ENCODE data around the gene SUSD3. TPM values are rescaled to one million over a fixed set of nuclear protein-coding genes. Genes with fewer than 3 reads are reported as not detected.

Gene SUSD3
- total and polyA plus RNA-seq, 2 of the 4 experiments (the other 2 are of a cell fraction) = 0.54 to 1.5 TPM

DNA sequence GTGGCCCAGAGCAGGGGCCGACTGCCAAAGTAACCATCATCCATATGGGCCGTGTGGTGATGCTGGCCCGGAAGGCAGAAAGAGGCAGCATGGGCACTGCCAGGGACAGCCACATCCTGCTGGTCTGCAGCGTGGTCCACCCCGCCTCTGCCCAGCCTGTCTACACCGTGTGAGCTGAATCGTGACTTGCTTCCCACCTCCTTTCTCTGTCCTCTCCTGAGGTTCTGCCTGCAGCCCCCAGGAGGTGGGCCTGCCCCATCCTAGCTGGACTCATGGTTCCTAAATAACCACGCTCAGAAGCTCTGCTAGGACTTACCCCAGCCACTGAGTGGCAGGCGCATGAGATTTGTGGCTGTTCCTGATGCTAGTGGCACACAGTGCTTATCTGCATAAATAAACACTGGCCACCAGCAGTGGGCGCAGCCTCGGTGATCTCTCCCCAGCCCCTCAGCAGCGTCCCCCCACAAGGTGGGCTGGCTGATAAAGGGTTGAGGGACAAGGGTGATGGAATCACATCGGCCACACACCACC is 22.6 kb upstream of the SUSD3 start:
- Histone ChIP-seq H3K9ac (ENCODE audit: low read depth, low read length) (no peak overlapping the region), H3K56ac (ENCODE audit: extremely low read depth, insufficient read depth, low read length) (no peak overlapping the region), H2BK120ac (ENCODE audit: low read depth, low read length) (no peak overlapping the region), H3K23ac (ENCODE audit: low read depth, low read length) (no peak overlapping the region), H3K27ac (ENCODE audit: insufficient read depth, low read length) (no peak overlapping the region), H3K27me3 (ENCODE audit: control insufficient read depth, insufficient read depth, low read length) (peaks cover 24% of the 10 kb centered on the region), H2BK5ac (ENCODE audit: low read depth, low read length, poor library complexity, severe bottlenecking) (no peak overlapping the region), H2AFZ (replicated peaks; ENCODE audit: low read length, poor library complexity) (peak overlapping the region; percentile 21), H3K18ac (ENCODE audit: low read depth, low read length) (no peak overlapping the region), H3K9me3 (ENCODE audit: control insufficient read depth, insufficient read depth, low read length) (peaks cover under 1% of the 10 kb centered on the region; the same call in 1 of the 2 replicates), H2AK9ac (replicated peaks; ENCODE audit: low read depth, low read length, poor library complexity) (no peak overlapping the region), H3K4me3 (ENCODE audit: insufficient read depth, low read depth, low read length) (no peak overlapping the region), H4K5ac (ENCODE audit: low read depth, low read length) (no peak overlapping the region), H3K14ac (replicated peaks; ENCODE audit: low read depth, low read length) (no peak overlapping the region), H3K9me1 (ENCODE audit: insufficient read depth, low read length) (no peaks in the 10 kb centered on the region), H3K36me3 (ENCODE audit: control insufficient read depth, insufficient read depth, low read length) (no peaks in the 10 kb centered on the region), H4K8ac (ENCODE audit: low read depth in 2 of 2, low read length in 2 of 2) (no peak overlapping the region), H2BK20ac (ENCODE audit: low read depth, low read length) (no peak overlapping the region), H3K79me1 (ENCODE audit: low read depth in 1 of 2, low read length in 2 of 2) (no peaks in the 10 kb centered on the region), H3K4me1 (ENCODE audit: control insufficient read depth, insufficient read depth, low read length) (no peaks in the 10 kb centered on the region), H2AK5ac (ENCODE audit: low read depth, low read length) (no peak overlapping the region), H4K20me1 (ENCODE audit: insufficient read depth, low read length) (no peaks in the 10 kb centered on the region), H3K4me2 (ENCODE audit: low read depth, low read length) (no peak overlapping the region), H2BK15ac (ENCODE audit: low read depth, low read length) (no peak overlapping the region), H3K4ac (ENCODE audit: low read depth, low read length) (no peak overlapping the region), H4K91ac (ENCODE audit: insufficient read depth, low read depth, low read length) (no peak overlapping the region)
- dilution Hi-C loops (cut with HindIII; ENCODE audit: low sequenced_read_pairs, unreplicated experiment) (no loop called here), intact Hi-C loops (cut with micrococcal nuclease) (no loop called here), in situ Hi-C loops (cut with MboI; ENCODE audit: low sequenced_read_pairs) (no loop called here)
- POLR2A ChIA-PET (ENCODE audit: unreplicated experiment) = no interaction called here
- ATAC-seq (ENCODE audit: low read depth) = no peak
- DNase-seq = no peak
- BruUV-seq (replicated peaks) = no TSS peak
- no peak for TF ChIP-seq MAZ (IDR thresholded peaks at IDR 0.05; ENCODE audit: borderline replicate concordance, low read depth, low read length)
- no peak for TF ChIP-seq MAFK (IDR thresholded peaks at IDR 0.05; ENCODE audit: low read depth, low read length)
- no peak for TF ChIP-seq SMC3 (IDR thresholded peaks at IDR 0.05; ENCODE audit: low read depth, low read length)
- TF ChIP-seq, protein P1, sequence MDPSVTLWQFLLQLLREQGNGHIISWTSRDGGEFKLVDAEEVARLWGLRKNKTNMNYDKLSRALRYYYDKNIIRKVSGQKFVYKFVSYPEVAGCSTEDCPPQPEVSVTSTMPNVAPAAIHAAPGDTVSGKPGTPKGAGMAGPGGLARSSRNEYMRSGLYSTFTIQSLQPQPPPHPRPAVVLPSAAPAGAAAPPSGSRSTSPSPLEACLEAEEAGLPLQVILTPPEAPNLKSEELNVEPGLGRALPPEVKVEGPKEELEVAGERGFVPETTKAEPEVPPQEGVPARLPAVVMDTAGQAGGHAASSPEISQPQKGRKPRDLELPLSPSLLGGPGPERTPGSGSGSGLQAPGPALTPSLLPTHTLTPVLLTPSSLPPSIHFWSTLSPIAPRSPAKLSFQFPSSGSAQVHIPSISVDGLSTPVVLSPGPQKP (IDR thresholded peaks at IDR 0.05; ENCODE audit: borderline replicate concordance, low read depth, low read length) = no peak
- TF ChIP-seq, protein P2, sequence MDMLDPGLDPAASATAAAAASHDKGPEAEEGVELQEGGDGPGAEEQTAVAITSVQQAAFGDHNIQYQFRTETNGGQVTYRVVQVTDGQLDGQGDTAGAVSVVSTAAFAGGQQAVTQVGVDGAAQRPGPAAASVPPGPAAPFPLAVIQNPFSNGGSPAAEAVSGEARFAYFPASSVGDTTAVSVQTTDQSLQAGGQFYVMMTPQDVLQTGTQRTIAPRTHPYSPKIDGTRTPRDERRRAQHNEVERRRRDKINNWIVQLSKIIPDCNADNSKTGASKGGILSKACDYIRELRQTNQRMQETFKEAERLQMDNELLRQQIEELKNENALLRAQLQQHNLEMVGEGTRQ (IDR thresholded peaks at IDR 0.05; ENCODE audit: low read depth, low read length) = no peak
- 71% methylated on average over 7 of the region's 13 CpGs; no CpG with 5 or more reads in 1 of the 2 experiments for WGBS, 2 experiments (ENCODE audit: extremely low coverage in 2 of 2, insufficient read length in 1 of 2)
- CTCF ChIA-PET = interaction anchor here (0.7 kb wide), 1 partner anchor 8 kb away, joined by 3 read pairs; no protein-coding TSS in a partner anchor
